Gastroesophageal sphincter (tissue), 2 donors: ENCODE results near the gene APOBEC3A.

ENCODE experiments used
- EP300 ChIP-seq: sonication (generic); formaldehyde crosslinking; IDR thresholded peaks from one replicate; pipeline ENCODE4 v1.6.1; 2017; ENCODE audit warnings: antibody characterized with exemption, mild to moderate bottlenecking
- POLR2AphosphoS5 ChIP-seq: sonication (generic); formaldehyde crosslinking; IDR thresholded peaks from one replicate; pipeline ENCODE4 v1.6.1; 2017; ENCODE audit warnings: antibody characterized with exemption

GRCh38 chr22:38957046-38957770 lies at the start of gene APOBEC3A:
- TF ChIP-seq EP300 (no peak), POLR2AphosphoS5 (no peak)
